ENCODE measurements around the gene B4GALT6.

B4GALT6 gene

GRCh38 chr18:31618801-31619200 is 65.6 kb downstream of the B4GALT6 start:
- Histone ChIP-seq H3K4me1 (ENCODE audit: control insufficient read depth, insufficient read depth, low read length, poor library complexity, severe bottlenecking) (no peaks in the 10 kb centered on the region), H3K9me3 (ENCODE audit: control insufficient read depth, low read length) (no peaks in the 10 kb centered on the region), H3K27ac (ENCODE audit: insufficient read depth, low read length, poor library complexity, severe bottlenecking) (no peak overlapping the region), H3K36me3 (ENCODE audit: control insufficient read depth, insufficient read depth, low read length) (no peaks in the 10 kb centered on the region), H3K4me3 (ENCODE audit: insufficient read depth, low read depth, low read length, poor library complexity, severe bottlenecking) (no peak overlapping the region), H3K27me3 (replicated peaks; ENCODE audit: control insufficient read depth, insufficient read depth, low read length, poor library complexity, severe bottlenecking) (no peaks in the 10 kb centered on the region)
- no peak for DNase-seq

DNA sequence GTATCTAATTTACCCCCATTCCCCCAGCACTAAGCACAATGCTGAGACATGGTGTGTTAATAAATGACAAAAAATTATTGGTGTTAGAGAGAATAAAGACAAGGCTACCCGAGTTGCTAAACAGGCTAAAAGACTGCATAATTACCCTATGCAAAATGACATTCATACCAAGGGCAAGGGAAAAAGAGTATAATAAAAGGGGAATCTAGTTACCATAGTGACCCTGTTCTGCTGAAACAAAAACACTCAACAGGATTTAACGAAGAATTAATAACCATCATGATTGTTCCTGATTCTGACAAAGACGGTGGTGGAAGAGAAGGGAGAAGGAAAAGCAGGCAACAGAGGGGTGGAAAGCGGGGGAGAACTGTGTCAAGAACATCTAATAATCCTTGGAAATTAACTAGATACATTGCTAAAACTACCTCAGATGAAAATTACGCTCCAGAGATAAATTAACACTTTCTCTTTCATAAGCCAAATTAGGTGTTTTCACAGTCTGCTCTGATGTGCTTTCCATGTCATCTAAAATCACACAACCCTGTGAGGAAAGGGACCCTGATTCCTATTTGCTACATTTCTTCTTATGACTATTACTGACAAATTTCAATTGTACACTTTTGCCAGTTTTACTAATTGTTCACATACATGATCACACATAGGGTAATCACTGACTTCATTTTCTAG is 67.2 kb downstream of the B4GALT6 start:
- H3K4me1 ChIP-seq (ENCODE audit: control insufficient read depth, insufficient read depth, low read length, poor library complexity, severe bottlenecking): no peaks in the 10 kb centered on the region
- no peak for DNase-seq
- no peak overlapping the region for H3K4me3 ChIP-seq (ENCODE audit: insufficient read depth, low read depth, low read length, poor library complexity, severe bottlenecking)
- no peaks in the 10 kb centered on the region for H3K36me3 ChIP-seq (ENCODE audit: control insufficient read depth, insufficient read depth, low read length)
- no peaks in the 10 kb centered on the region for H3K9me3 ChIP-seq (ENCODE audit: control insufficient read depth, low read length)
- H3K27me3 ChIP-seq (replicated peaks; ENCODE audit: control insufficient read depth, insufficient read depth, low read length, poor library complexity, severe bottlenecking): no peaks in the 10 kb centered on the region
- no peak overlapping the region for H3K27ac ChIP-seq (ENCODE audit: insufficient read depth, low read length, poor library complexity, severe bottlenecking)

- H3K4me1 ChIP-seq (ENCODE audit: control insufficient read depth, insufficient read depth, low read length, poor library complexity, severe bottlenecking): no peaks in the 10 kb centered on the region
- H3K27ac ChIP-seq (ENCODE audit: insufficient read depth, low read length, poor library complexity, severe bottlenecking): no peak overlapping the region
- no peaks in the 10 kb centered on the region for H3K36me3 ChIP-seq (ENCODE audit: control insufficient read depth, insufficient read depth, low read length)
- H3K9me3 ChIP-seq (ENCODE audit: control insufficient read depth, low read length): no peaks in the 10 kb centered on the region
- H3K4me3 ChIP-seq (ENCODE audit: insufficient read depth, low read depth, low read length, poor library complexity, severe bottlenecking): no peak overlapping the region
- no peaks in the 10 kb centered on the region for H3K27me3 ChIP-seq (replicated peaks; ENCODE audit: control insufficient read depth, insufficient read depth, low read length, poor library complexity, severe bottlenecking)
- DNase-seq: no peak
These were observed 67.8 kb downstream of the B4GALT6 start for GRCh38 chr18:31616586-31616985.

DNA sequence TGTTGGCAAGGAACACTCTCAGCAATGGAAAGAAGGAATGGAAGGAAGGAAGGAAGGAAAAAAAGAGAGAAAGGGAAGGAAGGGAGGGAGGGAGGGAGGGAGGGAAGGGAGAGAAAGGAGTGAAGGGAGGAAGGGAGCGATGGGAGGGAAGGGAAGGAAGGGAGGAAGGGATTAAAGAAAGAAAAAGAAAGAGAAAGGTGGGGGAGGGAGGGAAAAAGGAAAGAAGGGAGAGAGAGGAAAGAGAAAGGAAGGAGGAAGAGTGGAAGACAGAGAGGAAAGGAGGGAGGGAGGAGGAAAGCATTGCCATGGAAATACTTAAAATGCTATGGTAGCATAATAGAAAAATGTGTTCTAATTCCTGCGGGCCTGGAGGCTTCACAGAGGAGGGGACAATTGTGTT is 70.3 kb downstream of the B4GALT6 start:
- H3K27ac ChIP-seq (ENCODE audit: insufficient read depth, low read length, poor library complexity, severe bottlenecking): no peak overlapping the region
- H3K9me3 ChIP-seq (ENCODE audit: control insufficient read depth, low read length): no peaks in the 10 kb centered on the region
- H3K4me3 ChIP-seq (ENCODE audit: insufficient read depth, low read depth, low read length, poor library complexity, severe bottlenecking): no peak overlapping the region
- no peaks in the 10 kb centered on the region for H3K4me1 ChIP-seq (ENCODE audit: control insufficient read depth, insufficient read depth, low read length, poor library complexity, severe bottlenecking)
- H3K36me3 ChIP-seq (ENCODE audit: control insufficient read depth, insufficient read depth, low read length): no peaks in the 10 kb centered on the region
- DNase-seq: no peak
- H3K27me3 ChIP-seq (replicated peaks; ENCODE audit: control insufficient read depth, insufficient read depth, low read length, poor library complexity, severe bottlenecking): no peaks in the 10 kb centered on the region

DNA sequence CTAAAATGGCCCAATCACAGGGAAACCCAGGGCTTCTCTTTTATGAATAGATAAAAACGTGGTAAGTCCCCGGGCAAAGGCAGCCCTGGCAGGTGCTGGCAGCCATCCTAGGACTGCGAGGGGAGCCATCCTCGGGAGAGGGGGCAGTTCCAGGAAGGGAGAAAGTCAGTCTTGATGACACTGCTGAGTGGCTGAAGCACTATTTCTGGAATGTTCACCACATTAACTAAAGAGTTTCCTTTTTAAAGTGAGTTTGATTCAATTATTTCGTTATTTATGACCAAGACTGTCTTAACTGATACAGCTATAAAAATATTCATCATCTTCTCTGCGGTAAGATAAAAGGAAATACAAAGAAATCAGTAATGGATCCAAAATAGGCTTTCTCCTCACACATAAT is 72.3 kb downstream of the B4GALT6 start:
- no peak for DNase-seq
- H3K36me3 ChIP-seq (ENCODE audit: control insufficient read depth, insufficient read depth, low read length): no peaks in the 10 kb centered on the region
- H3K4me3 ChIP-seq (ENCODE audit: insufficient read depth, low read depth, low read length, poor library complexity, severe bottlenecking): no peak overlapping the region
- H3K27ac ChIP-seq (ENCODE audit: insufficient read depth, low read length, poor library complexity, severe bottlenecking): no peak overlapping the region
- H3K9me3 ChIP-seq (ENCODE audit: control insufficient read depth, low read length): no peaks in the 10 kb centered on the region
- H3K4me1 ChIP-seq (ENCODE audit: control insufficient read depth, insufficient read depth, low read length, poor library complexity, severe bottlenecking): no peaks in the 10 kb centered on the region
- H3K27me3 ChIP-seq (replicated peaks; ENCODE audit: control insufficient read depth, insufficient read depth, low read length, poor library complexity, severe bottlenecking): no peaks in the 10 kb centered on the region

DNA sequence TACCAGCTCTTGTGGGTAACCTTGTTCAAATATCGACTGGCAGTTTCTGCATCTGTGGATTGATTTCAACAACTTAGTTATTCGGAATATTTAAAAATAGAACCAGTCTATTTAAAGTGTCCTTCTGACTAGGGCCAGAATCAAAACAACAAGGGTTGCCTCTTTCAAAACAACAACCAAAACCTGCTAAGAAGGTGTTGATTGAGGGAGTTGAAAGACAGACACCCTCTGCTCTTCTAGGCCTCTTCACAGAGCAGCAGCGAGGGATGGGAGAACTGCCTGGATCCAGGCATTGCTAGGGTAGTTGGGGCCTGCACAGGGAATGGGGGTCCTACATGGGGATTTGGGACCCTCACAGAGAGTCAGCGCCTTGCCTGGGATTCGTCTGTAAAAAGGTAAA is 72.9 kb downstream of the B4GALT6 start:
- H3K27ac ChIP-seq (ENCODE audit: insufficient read depth, low read length, poor library complexity, severe bottlenecking): no peak overlapping the region
- DNase-seq: no peak
- H3K36me3 ChIP-seq (ENCODE audit: control insufficient read depth, insufficient read depth, low read length): no peaks in the 10 kb centered on the region
- H3K4me3 ChIP-seq (ENCODE audit: insufficient read depth, low read depth, low read length, poor library complexity, severe bottlenecking): no peak overlapping the region
- H3K9me3 ChIP-seq (ENCODE audit: control insufficient read depth, low read length): no peaks in the 10 kb centered on the region
- no peaks in the 10 kb centered on the region for H3K4me1 ChIP-seq (ENCODE audit: control insufficient read depth, insufficient read depth, low read length, poor library complexity, severe bottlenecking)
- no peaks in the 10 kb centered on the region for H3K27me3 ChIP-seq (replicated peaks; ENCODE audit: control insufficient read depth, insufficient read depth, low read length, poor library complexity, severe bottlenecking)

- Histone ChIP-seq H3K27me3 (replicated peaks; ENCODE audit: control insufficient read depth, insufficient read depth, low read length, poor library complexity, severe bottlenecking) (no peaks in the 10 kb centered on the region), H3K9me3 (ENCODE audit: control insufficient read depth, low read length) (no peaks in the 10 kb centered on the region), H3K36me3 (ENCODE audit: control insufficient read depth, insufficient read depth, low read length) (no peaks in the 10 kb centered on the region), H3K4me1 (ENCODE audit: control insufficient read depth, insufficient read depth, low read length, poor library complexity, severe bottlenecking) (no peaks in the 10 kb centered on the region), H3K4me3 (ENCODE audit: insufficient read depth, low read depth, low read length, poor library complexity, severe bottlenecking) (no peak overlapping the region), H3K27ac (ENCODE audit: insufficient read depth, low read length, poor library complexity, severe bottlenecking) (no peak overlapping the region)
- DNase-seq: no peak
These were observed 73.8 kb downstream of the B4GALT6 start for GRCh38 chr18:31610286-31611205.

DNA sequence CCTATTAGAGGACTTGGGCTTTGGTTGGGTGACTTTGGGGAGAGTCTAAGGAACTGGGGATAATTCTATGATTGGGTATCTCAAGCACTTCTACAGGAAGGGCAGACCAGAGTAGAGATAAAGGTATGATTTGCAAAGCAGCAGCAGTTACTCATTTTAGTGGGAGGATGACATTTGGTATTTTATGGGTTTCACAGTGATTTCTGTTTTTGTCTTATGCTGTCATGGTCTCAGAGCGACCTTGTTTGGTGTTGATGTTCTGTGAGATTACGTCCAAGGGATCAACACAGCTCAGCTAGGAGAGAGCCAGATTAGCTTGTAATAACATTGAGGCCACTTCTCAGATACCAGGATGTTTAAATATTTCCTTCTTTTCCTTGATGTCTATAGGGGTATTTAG is 74.5 kb downstream of the B4GALT6 start:
- Histone ChIP-seq H3K27me3 (replicated peaks; ENCODE audit: control insufficient read depth, insufficient read depth, low read length, poor library complexity, severe bottlenecking) (no peaks in the 10 kb centered on the region), H3K36me3 (ENCODE audit: control insufficient read depth, insufficient read depth, low read length) (no peaks in the 10 kb centered on the region), H3K27ac (ENCODE audit: insufficient read depth, low read length, poor library complexity, severe bottlenecking) (no peak overlapping the region), H3K4me3 (ENCODE audit: insufficient read depth, low read depth, low read length, poor library complexity, severe bottlenecking) (no peak overlapping the region), H3K4me1 (ENCODE audit: control insufficient read depth, insufficient read depth, low read length, poor library complexity, severe bottlenecking) (no peaks in the 10 kb centered on the region), H3K9me3 (ENCODE audit: control insufficient read depth, low read length) (no peaks in the 10 kb centered on the region)
- no peak for DNase-seq

- H3K9me3 ChIP-seq (ENCODE audit: control insufficient read depth, low read length): no peaks in the 10 kb centered on the region
- H3K27ac ChIP-seq (ENCODE audit: insufficient read depth, low read length, poor library complexity, severe bottlenecking): no peak overlapping the region
- H3K27me3 ChIP-seq (replicated peaks; ENCODE audit: control insufficient read depth, insufficient read depth, low read length, poor library complexity, severe bottlenecking): no peaks in the 10 kb centered on the region
- no peak overlapping the region for H3K4me3 ChIP-seq (ENCODE audit: insufficient read depth, low read depth, low read length, poor library complexity, severe bottlenecking)
- DNase-seq: no peak
- no peaks in the 10 kb centered on the region for H3K36me3 ChIP-seq (ENCODE audit: control insufficient read depth, insufficient read depth, low read length)
- no peaks in the 10 kb centered on the region for H3K4me1 ChIP-seq (ENCODE audit: control insufficient read depth, insufficient read depth, low read length, poor library complexity, severe bottlenecking)
These were observed 77.0 kb downstream of the B4GALT6 start for GRCh38 chr18:31607384-31607783.

DNA sequence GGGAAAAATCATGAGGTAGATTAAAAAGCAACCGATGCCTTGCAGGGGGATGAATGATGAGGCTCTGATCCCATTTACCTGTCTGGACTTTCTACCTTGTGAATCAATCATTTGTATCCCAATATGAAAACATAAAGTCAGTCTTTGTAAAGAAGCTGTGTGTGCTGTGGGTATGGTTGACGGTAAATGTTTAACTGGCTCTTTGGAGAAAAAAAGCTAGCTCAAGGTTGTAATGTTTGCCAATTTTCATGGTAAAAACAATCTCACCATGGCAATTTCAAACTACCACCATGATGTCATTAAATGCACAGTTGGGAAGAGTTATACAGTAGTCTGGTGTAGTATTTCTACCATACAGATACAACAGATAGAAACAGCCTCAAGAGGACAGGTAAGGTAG is 78.1 kb downstream of the B4GALT6 start:
- H3K36me3 ChIP-seq (ENCODE audit: control insufficient read depth, insufficient read depth, low read length): no peaks in the 10 kb centered on the region
- H3K27me3 ChIP-seq (replicated peaks; ENCODE audit: control insufficient read depth, insufficient read depth, low read length, poor library complexity, severe bottlenecking): no peaks in the 10 kb centered on the region
- no peak overlapping the region for H3K27ac ChIP-seq (ENCODE audit: insufficient read depth, low read length, poor library complexity, severe bottlenecking)
- H3K9me3 ChIP-seq (ENCODE audit: control insufficient read depth, low read length): no peaks in the 10 kb centered on the region
- H3K4me3 ChIP-seq (ENCODE audit: insufficient read depth, low read depth, low read length, poor library complexity, severe bottlenecking): no peak overlapping the region
- DNase-seq: no peak
- H3K4me1 ChIP-seq (ENCODE audit: control insufficient read depth, insufficient read depth, low read length, poor library complexity, severe bottlenecking): no peaks in the 10 kb centered on the region

Measured in effector memory CD4-positive, alpha-beta T cell (primary cell).